OCI-LY7 (cell line): ENCODE results near the gene RFX8.

Experiments
- CTCF ChIP-seq: fragments of 200-600 bp; sonication (generic); conservative IDR thresholded peaks from 2 replicates; pipeline ENCODE4 v1.5.1; 2014; ENCODE audit warnings: mild to moderate bottlenecking, antibody characterized with exemption, low read length, moderate library complexity, mixed read lengths
- EZH2phosphoT487 ChIP-seq: fragments of 200-600 bp; sonication (generic); IDR thresholded peaks from 2 replicates; pipeline ENCODE4 v1.6.1; 2018; ENCODE audit warnings: low read depth, borderline replicate concordance, mild to moderate bottlenecking, mixed run types, antibody characterized with exemption, low read length, moderate library complexity, mixed read lengths

- TF ChIP-seq CTCF (no peak), EZH2phosphoT487 (no peak)
Observed at GRCh38 chr2:101398116-101398821, 76.6 kb downstream of the RFX8 start.
